GM19238 (cell line): Measurements from ENCODE around the gene TMEM123.
"Not testable (repeated sequence)": the region's sequence is repeated elsewhere in the genome, so short reads cannot be mapped to it uniquely, and the experiment has no call there.

Experiments used
- DNase-seq: peaks from one replicate; pipeline ENCODE4 v3.0.0; 2011; ENCODE audit warnings: low spot score; ENCODE audit not compliant: insufficient read length

Gene TMEM123

GRCh38 chr11:102449651-102450570, 2.7 kb downstream of the TMEM123 start:
- no peak for DNase-seq

DNA sequence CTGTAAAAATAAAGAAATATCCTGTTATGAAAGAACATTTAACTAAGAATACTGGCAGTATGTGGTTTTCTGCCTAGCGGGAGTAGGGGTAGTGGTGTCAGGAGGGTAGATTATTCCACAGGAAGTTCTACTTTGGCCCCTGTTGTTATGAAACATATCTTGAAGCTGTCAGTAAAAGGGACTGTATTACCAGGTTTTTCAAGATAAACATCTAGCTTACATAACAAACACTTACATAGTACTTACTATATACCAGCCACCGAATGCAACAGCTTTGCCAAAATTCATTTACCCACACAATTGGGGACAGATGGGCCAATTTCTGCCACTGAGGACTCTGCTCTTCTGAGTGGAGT, 3.7 kb downstream of the TMEM123 start:
- no peak for DNase-seq

GRCh38 chr11:102447941-102448868, 4.4 kb downstream of the TMEM123 start:
- no peak for DNase-seq

DNA sequence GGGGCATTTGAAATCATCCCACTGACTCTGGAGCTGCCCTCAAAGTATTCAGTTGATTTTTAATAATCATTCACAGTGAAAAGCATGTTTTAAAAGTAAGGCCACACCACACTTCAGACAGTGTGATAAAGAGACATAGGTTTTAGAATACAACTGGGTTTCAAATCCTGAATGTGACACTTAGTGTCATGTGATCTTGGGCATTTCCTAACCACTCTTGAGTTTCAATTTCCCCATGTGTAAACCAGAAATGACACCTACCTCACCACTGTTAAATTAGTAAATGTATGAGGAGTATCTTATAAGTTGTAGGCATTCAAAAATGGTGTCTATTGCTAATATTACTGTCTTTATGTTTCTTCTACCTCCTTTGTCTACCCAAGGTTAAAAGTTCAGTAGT, 5.4 kb downstream of the TMEM123 start:
- DNase-seq = no peak

GRCh38 chr11:102446606-102447005, 6.0 kb downstream of the TMEM123 start:
- DNase-seq = no peak

- not testable (repeated sequence) for DNase-seq
Measured at GRCh38 chr11:102444693-102445092, 7.9 kb downstream of the TMEM123 start.

GRCh38 chr11:102444142-102444541, 8.4 kb downstream of the TMEM123 start:
- not testable (repeated sequence) for DNase-seq

DNA sequence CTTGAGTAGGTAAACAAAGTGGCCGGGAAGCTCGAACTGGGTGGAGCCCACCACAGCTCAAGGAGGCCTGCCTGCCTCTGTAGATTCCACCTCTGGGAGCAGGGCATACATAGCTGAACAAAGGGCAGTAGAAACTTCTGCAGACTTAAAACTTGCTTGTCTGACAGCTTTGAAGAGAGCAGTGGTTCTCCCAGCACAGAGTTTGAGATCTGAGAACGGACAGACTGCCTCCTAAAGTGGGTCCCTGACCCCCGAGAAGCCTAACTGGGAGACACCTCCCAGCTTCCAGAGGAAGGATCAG, 13.6 kb downstream of the TMEM123 start:
- DNase-seq = not testable (repeated sequence)

DNA sequence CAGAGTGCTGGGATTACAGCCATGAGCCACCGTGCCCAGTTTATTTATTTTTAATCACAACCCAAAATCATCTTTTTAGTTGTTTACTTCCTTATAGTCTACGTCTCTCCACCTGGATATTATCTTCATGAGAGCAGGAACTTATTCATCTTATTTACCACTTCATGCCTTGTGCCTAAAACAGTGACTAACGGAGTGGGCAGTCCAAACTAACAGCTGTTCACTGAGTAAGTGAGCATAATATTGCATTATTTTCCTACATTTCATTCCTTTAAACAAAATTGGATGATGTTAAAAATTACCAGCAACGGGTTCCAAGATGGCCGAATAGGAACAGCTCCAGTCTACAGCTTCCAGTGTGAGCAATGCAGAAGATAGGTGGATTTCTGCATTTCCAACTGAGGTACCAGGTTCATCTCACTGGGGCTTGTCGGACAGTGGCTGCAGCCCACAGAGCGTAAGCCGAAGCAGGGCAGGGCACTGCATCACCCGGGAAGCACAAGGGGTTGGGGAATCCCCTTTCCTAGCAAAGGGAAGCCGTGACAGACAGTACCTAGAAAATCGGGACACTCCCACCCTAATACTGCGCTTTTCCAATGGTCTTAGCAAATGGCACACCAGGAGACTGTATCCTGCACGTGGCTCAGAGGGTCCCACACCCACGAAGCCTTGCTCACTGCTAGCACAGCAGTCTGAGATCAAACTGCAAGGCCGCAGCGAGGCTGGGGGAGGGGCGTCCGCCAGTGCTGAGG, 14.1 kb downstream of the TMEM123 start:
- no peak for DNase-seq

DNA sequence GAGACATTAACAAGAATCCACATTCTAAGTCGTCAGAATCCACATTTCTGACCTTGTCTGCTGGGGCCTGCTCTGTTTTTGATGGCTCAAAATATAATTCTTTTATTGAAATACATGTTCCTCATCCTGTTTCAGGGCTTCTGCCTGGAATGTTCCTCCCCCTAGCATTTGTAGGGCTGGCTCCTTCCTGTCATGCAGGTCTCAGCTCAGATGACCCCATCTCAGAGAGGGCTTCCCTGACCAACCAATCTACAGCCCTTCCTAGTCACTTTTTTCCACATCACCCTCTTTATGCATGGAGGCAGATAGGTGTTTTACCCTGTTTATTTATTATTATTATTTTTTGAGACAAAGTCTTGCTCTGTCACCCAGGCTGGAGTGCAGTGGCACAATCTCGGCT, 14.8 kb downstream of the TMEM123 start:
- no peak for DNase-seq

DNA sequence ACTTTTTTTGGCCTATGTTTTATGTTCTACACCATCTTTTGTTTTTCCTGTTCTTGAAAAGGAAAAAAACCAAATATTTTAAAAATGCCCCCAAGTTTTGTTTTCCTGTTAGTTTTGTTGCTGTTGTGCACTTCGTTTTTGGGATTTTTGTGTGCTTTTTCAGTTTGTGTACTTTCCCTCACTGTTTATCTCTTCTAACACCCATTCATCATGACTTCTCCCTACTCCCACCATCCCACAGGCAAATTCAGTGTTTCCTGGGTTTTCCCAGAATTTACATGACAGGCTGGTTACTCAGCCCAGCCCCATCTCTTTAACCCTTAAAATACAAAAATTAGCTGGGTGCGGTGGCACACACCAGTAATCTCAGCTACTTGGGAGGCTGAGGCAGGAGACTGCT, 15.6 kb downstream of the TMEM123 start:
- no peak for DNase-seq

DNA sequence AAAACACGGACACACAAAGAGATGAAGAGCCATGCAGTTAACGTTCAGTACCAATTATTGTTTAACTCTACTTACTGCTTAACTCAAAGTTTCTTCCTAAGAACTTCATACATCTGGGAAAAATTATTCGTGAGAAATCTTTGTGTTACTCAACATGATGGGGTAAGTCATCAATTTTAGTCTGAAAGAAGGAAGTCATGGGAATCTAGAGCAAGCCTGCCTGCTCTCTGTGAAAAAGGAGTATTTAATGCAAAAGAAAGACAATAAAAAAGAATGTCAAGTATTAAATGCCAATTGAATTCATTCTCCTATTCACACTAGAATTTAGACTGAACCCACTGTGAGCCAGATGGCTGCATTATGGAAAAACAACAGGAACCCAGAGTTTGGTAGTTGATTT, 16.0 kb downstream of the TMEM123 start:
- no peak for DNase-seq

DNA sequence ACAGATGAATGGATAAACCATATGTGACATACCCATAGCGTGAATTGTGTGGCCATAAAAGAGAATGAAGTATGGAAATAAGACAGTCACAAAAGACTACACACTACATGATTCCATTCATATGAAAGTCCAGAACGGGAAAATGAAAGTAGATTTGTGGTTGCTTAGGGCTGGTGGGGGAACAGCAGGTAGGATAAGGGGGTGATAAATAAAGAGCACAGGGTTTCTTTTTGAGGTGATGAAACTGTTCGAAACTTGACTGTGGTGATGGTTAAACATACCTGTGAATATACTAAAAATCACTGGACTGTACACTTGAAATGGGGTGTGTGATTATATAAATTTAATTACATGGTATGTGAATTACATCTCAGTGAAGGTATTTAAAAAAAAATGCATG, 16.9 kb downstream of the TMEM123 start:
- DNase-seq = no peak

DNA sequence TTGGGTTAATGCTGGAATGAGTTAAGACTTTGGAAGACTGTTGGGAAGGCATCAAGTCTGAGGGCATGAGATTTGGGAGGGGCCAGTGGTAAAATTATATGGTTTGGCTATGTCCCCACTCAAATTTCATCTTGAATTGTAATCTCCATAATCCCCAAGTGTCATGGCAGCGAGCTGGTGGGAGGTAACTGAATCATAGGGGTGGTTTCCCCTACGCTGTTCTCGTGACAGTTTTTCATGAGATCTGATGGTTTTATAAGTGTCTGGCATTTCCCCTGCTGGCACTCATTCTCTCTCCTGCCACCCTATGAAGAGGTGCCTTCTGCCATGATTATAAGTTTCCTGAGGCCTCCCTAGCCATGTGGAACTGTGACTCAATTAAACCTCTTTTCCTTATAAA, 19.0 kb downstream of the TMEM123 start:
- not testable (repeated sequence) for DNase-seq

DNA sequence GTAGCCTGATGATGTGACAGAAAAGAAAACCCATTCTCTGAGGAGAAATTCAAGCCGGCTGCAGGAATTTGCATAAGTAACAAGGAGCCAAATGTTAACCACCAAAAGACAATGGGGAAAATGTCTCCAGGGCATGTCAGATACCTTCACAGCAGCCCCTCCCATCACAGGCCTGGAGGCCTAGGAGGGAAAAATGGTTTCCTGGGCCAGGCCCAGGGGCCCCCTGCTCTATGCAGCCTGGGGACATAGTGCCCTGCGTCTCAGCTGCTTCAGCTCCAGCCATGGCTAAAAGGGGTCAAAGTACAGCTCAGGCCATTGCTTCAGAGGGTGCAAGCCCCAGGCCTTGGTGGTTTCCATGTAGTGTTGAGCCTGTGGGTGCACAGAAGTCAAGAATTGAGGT, 20.0 kb downstream of the TMEM123 start:
- not testable (repeated sequence) for DNase-seq

GRCh38 chr11:102431404-102431803, 21.2 kb downstream of the TMEM123 start:
- DNase-seq = no peak

DNA sequence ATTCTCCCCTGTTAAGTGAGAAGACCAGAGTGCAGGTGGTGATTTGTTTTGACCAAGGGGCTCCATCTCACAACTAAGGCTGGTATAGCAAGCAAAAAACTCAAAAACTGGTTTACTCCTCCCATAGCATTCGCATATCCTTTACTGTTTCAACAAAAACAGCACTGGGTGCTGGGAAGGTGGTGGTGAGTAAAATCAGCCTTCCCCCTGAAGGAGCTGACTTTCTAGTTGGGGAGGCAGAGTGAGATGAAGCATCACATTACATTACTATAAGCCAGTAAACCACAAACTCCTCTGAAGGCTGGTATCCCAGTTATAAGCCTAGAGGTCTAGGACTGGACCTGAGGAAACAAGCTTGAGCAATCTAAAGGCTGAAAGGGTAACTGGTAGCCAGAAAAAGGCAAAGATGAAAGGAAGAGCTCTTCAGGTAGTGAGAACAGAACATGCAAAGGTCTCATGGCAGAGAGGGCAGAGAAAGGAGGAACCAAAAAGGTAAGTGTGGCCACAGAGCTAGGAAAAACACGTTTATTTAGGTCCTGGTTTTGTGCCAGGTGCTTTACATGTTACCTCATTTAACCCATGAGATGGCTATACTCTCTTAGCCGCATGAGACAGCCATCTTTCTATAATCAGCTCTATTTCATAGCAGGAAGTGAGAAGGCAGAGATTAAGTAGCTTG, 22.3 kb downstream of the TMEM123 start:
- peak; percentile 42 for DNase-seq

DNA sequence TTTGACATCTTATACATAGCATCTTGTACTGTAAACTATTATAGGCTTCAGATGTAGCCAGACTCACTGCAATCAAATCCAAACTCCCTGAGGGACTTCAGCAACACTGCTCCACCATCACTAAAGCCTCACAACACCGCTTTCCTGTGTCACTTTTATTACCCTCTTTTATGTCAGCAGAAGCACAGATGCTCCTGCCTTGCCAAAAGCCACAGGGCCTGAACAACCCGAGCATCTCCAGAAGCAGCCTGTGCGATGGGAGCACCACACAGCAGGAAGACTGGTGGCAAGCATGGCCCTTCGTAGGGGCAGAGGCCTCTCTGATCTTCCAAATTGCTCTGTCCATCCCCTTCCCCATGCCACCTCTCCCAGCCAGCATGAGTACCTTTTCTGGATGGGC, 22.9 kb downstream of the TMEM123 start:
- no peak for DNase-seq

DNA sequence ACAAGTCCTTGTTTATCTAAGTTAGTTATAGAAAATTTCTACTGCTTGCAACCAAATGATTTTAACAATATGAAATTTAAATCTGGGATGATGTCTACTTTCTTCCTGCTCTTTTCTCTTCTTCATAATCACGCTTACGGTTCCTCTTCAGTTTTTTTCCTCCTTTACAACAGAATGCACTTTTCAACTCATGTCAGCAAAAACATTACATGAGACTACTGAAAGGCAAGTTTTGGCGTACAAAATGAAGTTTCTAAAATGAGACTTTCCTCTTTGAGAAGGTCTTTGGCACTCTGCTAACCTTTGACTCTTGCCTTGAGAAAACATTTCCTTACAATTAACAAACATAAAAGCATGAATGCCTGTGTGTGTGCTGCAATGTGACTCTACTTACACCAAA, 23.3 kb downstream of the TMEM123 start:
- no peak for DNase-seq

DNA sequence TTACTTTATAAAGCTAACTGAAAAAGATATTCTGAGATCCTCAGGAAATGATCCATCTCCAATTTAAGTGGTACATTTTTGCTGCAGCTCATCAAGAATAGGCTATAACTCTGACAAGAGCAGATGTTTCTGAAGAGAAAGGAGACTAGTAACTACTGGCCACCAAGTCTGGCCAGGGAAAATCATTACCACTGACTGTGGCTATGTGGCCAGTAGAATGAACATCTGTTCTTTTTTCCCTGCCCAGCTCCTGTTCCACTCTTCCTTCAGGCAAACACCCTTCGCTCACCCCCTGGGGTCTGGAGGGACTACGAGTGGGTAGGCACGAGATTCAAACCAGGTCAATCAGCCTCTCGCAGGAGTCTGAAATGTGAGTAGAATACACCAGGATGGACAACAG, 23.9 kb downstream of the TMEM123 start:
- no peak for DNase-seq

DNA sequence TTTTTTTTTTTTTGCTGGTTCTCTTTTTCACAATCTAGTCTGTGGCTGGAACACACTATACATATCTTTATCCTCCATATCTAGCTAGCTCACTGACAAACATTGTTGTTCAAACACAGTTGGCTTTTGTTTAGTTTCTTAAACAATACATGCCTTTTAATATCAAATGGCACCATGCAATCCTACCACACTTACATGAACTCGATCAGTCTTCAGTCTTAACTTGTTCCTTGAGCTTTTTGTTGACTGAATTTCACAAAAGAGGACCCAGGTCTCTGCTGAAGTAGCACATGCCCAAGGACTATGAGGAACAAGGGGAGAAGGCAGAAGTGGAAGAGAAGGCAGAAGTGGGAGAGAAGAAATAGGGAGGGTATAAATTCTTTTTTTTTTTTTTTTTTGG, 25.5 kb downstream of the TMEM123 start:
- no peak for DNase-seq
